B cell (primary cell): ENCODE data around the gene ZBTB2. TPM values are rescaled to one million over a fixed set of nuclear protein-coding genes. Genes with fewer than 3 reads are reported as not detected.

ENCODE experiments used
- ATAC-seq: fragments of 200-7000 bp; cut with Tn5 transposase; one replicate; pipeline ENCODE4 v1.10.0; 2021; ENCODE audit warnings: low read depth, mild to moderate bottlenecking, moderate number of reproducible peaks, moderate library complexity
- CTCF ChIA-PET: fragments of 350-600 bp; sonication (Branson Sonifier 250); formaldehyde crosslinking; loops from one replicate; lab custom pipeline; 2021; ENCODE audit warnings: antibody characterized with exemption, inconsistent platforms; lab: Charles Lee
- POLR2A ChIA-PET: fragments of 350-600 bp; sonication (Branson Sonifier 250); formaldehyde crosslinking; loops from one replicate; lab custom pipeline; 2021; ENCODE audit warnings: antibody characterized with exemption; lab: Charles Lee
- DNase-seq: peaks from one replicate; pipeline ENCODE4 v3.0.0; 2013
- H2AFZ ChIP-seq: 2 replicates; pipeline ENCODE4 v1.6.1; 2012; ENCODE audit warnings: mild to moderate bottlenecking, low read depth, low read length; ENCODE audit not compliant: insufficient read depth, poor library complexity, severe bottlenecking
- H3K27ac ChIP-seq, 2 donors: 1 replicate in 1 of 2; 2 replicates in 1 of 2; pipeline ENCODE4 v1.5.1; 2012 to 2013; ENCODE audit warnings: low read length in 2 of 2, mild to moderate bottlenecking in 2 of 2, moderate library complexity in 1 of 2
- H3K27me3 ChIP-seq, 4 experiments: fragments of 200-600 bp in 1 of 4; sonication (generic) in 1 of 4; replicated peaks in 1 of 4; 1 replicate in 2 of 4; 2 replicates in 2 of 4; pipeline versions ENCODE4 v1.6.1 to v1.7.0; 2013 to 2016; ENCODE audit warnings: low read length in 3 of 4, mild to moderate bottlenecking in 2 of 4, mixed read lengths in 1 of 4, moderate library complexity in 1 of 4; ENCODE audit not compliant: insufficient read depth in 4 of 4, control insufficient read depth in 3 of 4; ENCODE audit errors: control extremely low read depth in 1 of 4
- H3K36me3 ChIP-seq, 2 experiments: replicated peaks in 1 of 2; 1 replicate in 1 of 2; 2 replicates in 1 of 2; pipeline versions ENCODE4 v1.6.1 to v1.7.1; 2013; ENCODE audit warnings: low read length in 1 of 2; ENCODE audit not compliant: insufficient read depth in 2 of 2, control insufficient read depth in 1 of 2; ENCODE audit errors: control extremely low read depth in 1 of 2, extremely low read depth in 1 of 2
- H3K4me1 ChIP-seq, 2 donors: fragments of 200-600 bp in 1 of 2; sonication (generic) in 1 of 2; 1 replicate in 1 of 2; 2 replicates in 1 of 2; pipeline versions ENCODE4 v1.5.1 to v1.6.1; 2013 to 2017; ENCODE audit warnings: low read length in 2 of 2; ENCODE audit not compliant: control insufficient read depth in 2 of 2, insufficient read depth in 2 of 2
- H3K4me2 ChIP-seq: replicated peaks from 2 replicates; pipeline ENCODE3; 2012; ENCODE audit warnings: mild to moderate bottlenecking, low read depth, low read length; ENCODE audit not compliant: poor library complexity, severe bottlenecking
- H3K4me3 ChIP-seq, 5 experiments: fragments of 200-600 bp in 1 of 5; sonication (generic) in 1 of 5; 1 replicate in 3 of 5; 2 replicates in 2 of 5; pipeline versions ENCODE4 v1.5.1 to v1.7.0; 2011 to 2016; ENCODE audit warnings: low read length in 4 of 5, mild to moderate bottlenecking in 4 of 5, low read depth in 2 of 5, control low read depth in 1 of 5, moderate library complexity in 1 of 5; ENCODE audit not compliant: insufficient read depth in 1 of 5; ENCODE audit errors: control extremely low read depth in 1 of 5, extremely low read depth in 1 of 5
- H3K79me2 ChIP-seq: fragments of 200-600 bp; sonication (generic); one replicate; pipeline ENCODE4 v1.6.0; 2016; ENCODE audit warnings: low read length; ENCODE audit not compliant: control insufficient read depth, insufficient read depth
- H3K9ac ChIP-seq: fragments of 200-600 bp; sonication (generic); 2 replicates; pipeline ENCODE4 v1.6.1; 2017; ENCODE audit warnings: mild to moderate bottlenecking, low read length, moderate library complexity
- H3K9me3 ChIP-seq, 3 donors: one replicate each; pipeline versions ENCODE4 v1.6.1 to v1.7.1; 2013; ENCODE audit warnings: low read length in 2 of 3; ENCODE audit not compliant: control insufficient read depth in 2 of 3, insufficient read depth in 1 of 3; ENCODE audit errors: control extremely low read depth in 1 of 3
- H4K20me1 ChIP-seq: 2 replicates; pipeline ENCODE4 v1.6.0; 2012; ENCODE audit warnings: mild to moderate bottlenecking, low read length; ENCODE audit not compliant: insufficient read depth, control insufficient read depth, poor library complexity, severe bottlenecking
- H3K27ac Mint-ChIP-seq: one replicate; pipeline ENCODE4 v1.8.0; 2021; ENCODE audit warnings: mixed read lengths
- H3K27me3 Mint-ChIP-seq: one replicate; pipeline ENCODE4 v1.8.0; 2021; ENCODE audit warnings: mixed read lengths
- H3K4me1 Mint-ChIP-seq: one replicate; pipeline ENCODE4 v1.8.0; 2021; ENCODE audit warnings: mixed read lengths
- H3K4me3 Mint-ChIP-seq: one replicate; pipeline ENCODE4 v1.8.0; 2021; ENCODE audit warnings: mixed read lengths
- H3K9me3 Mint-ChIP-seq: one replicate; pipeline ENCODE4 v1.8.0; 2022; ENCODE audit warnings: mixed read lengths; ENCODE audit not compliant: insufficient read depth
- EZH2 ChIP-seq: IDR thresholded peaks from 2 replicates; pipeline ENCODE4 v1.6.1; 2012; ENCODE audit warnings: borderline replicate concordance, low read depth, mild to moderate bottlenecking, moderate library complexity, low read length; ENCODE audit not compliant: insufficient read depth, poor library complexity, severe bottlenecking
- intact Hi-C: fragments of 100-400 bp; cut with micrococcal nuclease; formaldehyde crosslinking; loops from one replicate; pipeline ENCODE4 v1.10.0; 2022
- polyA plus RNA-seq: library from polyadenylated mRNA; depleted of rRNA; stranded (reverse); fragments of >200 nt; gene quantifications from 2 replicates; pipeline ENCODE4 v1.2.3, GENCODE V29; 2012
- total RNA-seq, 2 donors: library from RNA; stranded (reverse); fragments of 120-200 nt in 1 of 2; gene quantifications; 1 replicate in 1 of 2; 2 replicates in 1 of 2; pipeline versions ENCODE4 v1.2.3 to v1.2.4, GENCODE V29; 2013 to 2022
- TF ChIP-seq, protein P1 (sequence below): fragments of 200-600 bp; IDR thresholded peaks from one replicate; pipeline ENCODE4 v1.8.0; 2022; ENCODE audit warnings: antibody characterized with exemption, mild to moderate bottlenecking

The ZBTB2 gene
- total and polyA plus RNA-seq, 2 donors (not counting 1 experiment from before 2014, with no cell fraction given), result 15.9 to 17.6 TPM

DNA sequence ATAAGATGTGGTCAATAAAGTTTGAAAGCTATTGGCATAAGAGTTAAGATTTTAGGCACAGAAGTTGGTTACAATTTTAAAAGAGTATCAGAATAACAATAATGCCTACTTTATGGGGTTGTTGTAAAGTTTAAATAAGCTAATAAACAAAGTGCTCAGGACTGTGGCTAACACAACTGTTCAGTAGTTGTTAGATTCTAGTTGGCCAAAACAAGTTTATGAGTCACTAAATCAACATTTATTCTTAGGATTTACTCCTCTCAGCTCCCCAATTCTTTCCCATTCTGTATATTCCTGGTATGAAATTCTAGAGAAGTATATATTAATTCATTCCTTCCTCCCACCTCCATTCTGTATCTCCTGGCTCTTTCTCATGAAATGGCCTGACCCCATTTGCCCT, 46.0 kb upstream of the ZBTB2 start:
- Histone ChIP-seq H4K20me1 (peaks cover 10% of the 10 kb centered on the region), H3K79me2 (peaks cover 27% of the 10 kb centered on the region), H3K9me3 (no peaks in the 10 kb centered on the region), H3K9ac (no peak overlapping the region), H3K4me3 (no peak overlapping the region), H3K27ac (no peak overlapping the region), H3K36me3 (peaks cover 7 to 21% of the 10 kb centered on the region in 2 experiments), H3K4me1 (peaks cover 6 to 8% of the 10 kb centered on the region in 2 donors), H3K27me3 (no peaks in the 10 kb centered on the region), H2AFZ (no peak overlapping the region), H3K4me2 (no peak overlapping the region)
- Mint-ChIP-seq H3K9me3 (no peaks in the 10 kb centered on the region), H3K4me1 (peaks cover 18% of the 10 kb centered on the region), H3K27me3 (no peaks in the 10 kb centered on the region), H3K27ac (no peak overlapping the region), H3K4me3 (no peak overlapping the region)
- no peak for DNase-seq
- intact Hi-C loops, result no loop called here
- CTCF ChIA-PET, result interaction anchor here (1.0 to 1.7 kb wide), 3 partner anchors 14 to 113 kb away, joined by 4 to 6 read pairs (median 4); partner anchors contain the start of gene RMND1
- no peak for ATAC-seq
- no peak for TF ChIP-seq EZH2
- TF ChIP-seq, protein P1, sequence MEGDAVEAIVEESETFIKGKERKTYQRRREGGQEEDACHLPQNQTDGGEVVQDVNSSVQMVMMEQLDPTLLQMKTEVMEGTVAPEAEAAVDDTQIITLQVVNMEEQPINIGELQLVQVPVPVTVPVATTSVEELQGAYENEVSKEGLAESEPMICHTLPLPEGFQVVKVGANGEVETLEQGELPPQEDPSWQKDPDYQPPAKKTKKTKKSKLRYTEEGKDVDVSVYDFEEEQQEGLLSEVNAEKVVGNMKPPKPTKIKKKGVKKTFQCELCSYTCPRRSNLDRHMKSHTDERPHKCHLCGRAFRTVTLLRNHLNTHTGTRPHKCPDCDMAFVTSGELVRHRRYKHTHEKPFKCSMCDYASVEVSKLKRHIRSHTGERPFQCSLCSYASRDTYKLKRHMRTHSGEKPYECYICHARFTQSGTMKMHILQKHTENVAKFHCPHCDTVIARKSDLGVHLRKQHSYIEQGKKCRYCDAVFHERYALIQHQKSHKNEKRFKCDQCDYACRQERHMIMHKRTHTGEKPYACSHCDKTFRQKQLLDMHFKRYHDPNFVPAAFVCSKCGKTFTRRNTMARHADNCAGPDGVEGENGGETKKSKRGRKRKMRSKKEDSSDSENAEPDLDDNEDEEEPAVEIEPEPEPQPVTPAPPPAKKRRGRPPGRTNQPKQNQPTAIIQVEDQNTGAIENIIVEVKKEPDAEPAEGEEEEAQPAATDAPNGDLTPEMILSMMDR, result no peak
- POLR2A ChIA-PET, result no interaction called here

DNA sequence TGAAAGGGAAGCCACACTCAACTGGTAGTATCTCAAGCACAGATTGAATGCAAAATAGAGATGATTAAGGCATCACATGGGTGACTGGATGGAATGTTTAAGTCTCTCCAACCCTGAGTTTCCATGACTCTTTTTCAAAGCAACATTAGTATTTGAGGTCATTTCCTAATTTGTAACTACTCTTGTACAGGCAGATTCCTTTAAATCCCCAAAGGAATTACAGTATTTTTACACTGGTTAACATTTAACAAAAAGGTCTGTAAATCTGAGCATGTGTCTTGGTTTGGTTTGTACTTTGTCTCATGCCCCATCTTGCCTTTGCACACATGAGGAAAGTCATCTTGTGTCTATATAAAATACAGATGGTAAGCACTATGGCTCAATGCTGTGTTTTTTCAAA, 45.4 kb upstream of the ZBTB2 start:
- TF ChIP-seq, protein P1, result no peak
- TF ChIP-seq EZH2, result no peak
- Histone ChIP-seq H3K4me1 (peaks cover 6 to 8% of the 10 kb centered on the region in 2 donors), H3K36me3 (peaks cover 7 to 24% of the 10 kb centered on the region in 2 experiments), H3K4me2 (no peak overlapping the region), H3K27ac (no peak overlapping the region), H4K20me1 (peaks cover 5% of the 10 kb centered on the region), H3K4me3 (no peak overlapping the region), H3K27me3 (no peaks in the 10 kb centered on the region), H3K9ac (no peak overlapping the region), H3K9me3 (no peaks in the 10 kb centered on the region), H3K79me2 (peaks cover 21% of the 10 kb centered on the region), H2AFZ (no peak overlapping the region)
- Mint-ChIP-seq H3K27ac (no peak overlapping the region), H3K9me3 (no peaks in the 10 kb centered on the region), H3K4me3 (no peak overlapping the region), H3K4me1 (peaks cover 18% of the 10 kb centered on the region), H3K27me3 (no peaks in the 10 kb centered on the region)
- ChIA-PET CTCF (interaction anchor here (1.0 to 1.7 kb wide), 3 partner anchors 15 to 112 kb away, joined by 4 to 6 read pairs (median 4); partner anchors contain the start of gene RMND1), POLR2A (no interaction called here)
- no peak for DNase-seq
- ATAC-seq, result no peak
- intact Hi-C loops, result no loop called here
